HG03159 (cell line): ENCODE measurements around the gene SLC38A1.

Experiments
- ATAC-seq: cut with Tn5 transposase; IDR thresholded peaks from one replicate; pipeline ENCODE4 v1.9.1; 2021; ENCODE audit warnings: mild to moderate bottlenecking, moderate library complexity; ENCODE audit not compliant: unreplicated experiment

Gene SLC38A1

DNA sequence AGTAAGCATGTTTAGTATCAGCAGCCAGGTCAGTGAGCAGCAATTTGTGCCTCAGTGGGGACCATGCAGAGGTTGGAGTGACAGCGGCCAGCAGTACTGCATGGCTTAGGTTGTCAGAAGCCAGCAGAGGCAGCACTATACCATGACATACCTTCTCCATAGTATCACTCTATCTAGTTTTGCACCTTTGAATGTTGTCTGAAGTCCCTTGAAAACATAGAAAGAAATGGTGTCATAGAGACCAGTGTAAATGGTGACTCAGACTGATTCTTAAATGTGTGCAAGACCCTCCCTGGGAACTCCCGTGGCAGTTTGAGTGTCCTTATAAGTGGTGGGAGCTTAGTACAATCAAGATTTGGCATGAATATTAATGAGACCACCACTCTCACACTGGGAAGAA lies 124.4 kb downstream of the SLC38A1 start:
- no peak for ATAC-seq

DNA sequence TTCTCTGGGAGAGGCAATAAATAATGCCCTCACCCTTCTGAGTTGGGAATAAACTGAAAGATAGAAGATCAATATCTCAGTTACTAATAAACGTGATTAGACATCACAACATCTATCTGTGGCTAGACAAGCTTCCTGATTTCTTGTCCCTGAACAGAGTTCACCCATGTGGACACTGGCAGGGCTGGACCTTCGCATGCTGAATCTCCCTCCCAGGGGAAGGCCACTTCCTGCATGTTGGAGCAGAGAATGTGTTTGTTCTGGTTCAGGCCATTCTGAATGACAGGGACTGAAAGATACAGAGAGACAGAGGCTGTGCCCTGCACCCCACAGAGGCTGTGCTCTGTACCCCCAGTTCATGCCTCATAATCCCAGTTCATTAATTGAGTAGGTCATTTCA lies 132.6 kb downstream of the SLC38A1 start:
- ATAC-seq, result no peak

DNA sequence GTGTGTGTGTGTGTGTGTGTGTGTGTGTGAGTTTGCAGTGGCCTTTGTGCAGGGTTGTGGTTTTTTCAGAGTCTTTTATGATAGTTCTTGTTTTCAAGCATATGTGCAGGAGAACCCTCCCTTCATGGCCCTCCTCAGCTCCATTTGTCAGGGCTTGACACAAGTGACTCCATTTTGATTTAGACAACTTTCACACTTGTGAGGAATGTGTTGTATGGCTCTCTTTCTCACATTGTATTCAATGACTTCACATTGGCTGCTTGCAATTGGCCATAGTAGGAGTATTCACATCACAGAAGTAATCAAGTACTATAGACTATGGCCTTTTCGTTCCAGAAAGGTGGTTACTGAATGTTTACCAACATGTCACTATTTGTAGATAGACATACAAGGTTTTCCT lies 133.1 kb downstream of the SLC38A1 start:
- no peak for ATAC-seq

DNA sequence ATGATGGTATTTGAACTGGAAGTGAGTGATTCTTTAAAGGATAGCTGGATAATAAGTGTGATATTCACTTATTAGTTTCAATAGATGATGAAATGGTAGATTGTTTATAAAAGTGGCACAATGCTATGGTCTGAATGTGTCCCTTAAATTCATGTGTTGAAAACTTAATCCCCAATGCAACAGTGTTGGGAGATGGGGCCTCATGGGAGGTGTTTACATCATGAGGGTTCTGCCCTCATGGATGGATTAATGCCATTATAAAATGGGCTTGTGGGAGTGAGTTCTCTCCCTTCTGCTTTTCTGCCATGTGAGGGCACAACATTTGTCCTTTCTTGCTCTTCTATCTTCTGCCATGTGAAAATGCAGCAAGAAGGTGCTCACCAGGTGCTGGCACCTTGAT lies 134.0 kb downstream of the SLC38A1 start:
- ATAC-seq, result no peak

GRCh38 chr12:46134205-46134811 lies 134.5 kb downstream of the SLC38A1 start:
- ATAC-seq, result no peak

- ATAC-seq, result no peak
These were observed 135.1 kb downstream of the SLC38A1 start for GRCh38 chr12:46133751-46134150.
